HG03469 (cell line): Measurements from ENCODE around the gene HIVEP2.

ENCODE experiments used
- ATAC-seq: cut with Tn5 transposase; IDR thresholded peaks from one replicate; pipeline ENCODE4 v1.9.1; 2021; ENCODE audit warnings: mild to moderate bottlenecking, moderate library complexity, moderate number of reproducible peaks; ENCODE audit not compliant: unreplicated experiment

Gene HIVEP2

GRCh38 chr6:142867988-142868812 is 76.8 kb downstream of the HIVEP2 start:
- no peak for ATAC-seq

- ATAC-seq: no peak
Measured at GRCh38 chr6:142867355-142867801, 77.6 kb downstream of the HIVEP2 start.

- ATAC-seq: no peak
Measured at GRCh38 chr6:142863981-142864380, 81.0 kb downstream of the HIVEP2 start.

GRCh38 chr6:142861711-142862110 is 83.3 kb downstream of the HIVEP2 start:
- ATAC-seq: no peak

GRCh38 chr6:142860498-142860897 is 84.5 kb downstream of the HIVEP2 start:
- no peak for ATAC-seq

GRCh38 chr6:142857796-142858555 is 87.0 kb downstream of the HIVEP2 start:
- no peak for ATAC-seq

GRCh38 chr6:142857233-142857761 is 87.7 kb downstream of the HIVEP2 start:
- peak; percentile 32 for ATAC-seq

- ATAC-seq: peak; percentile 49
Measured at GRCh38 chr6:142856624-142857232, 88.2 kb downstream of the HIVEP2 start.

- ATAC-seq: peak; percentile 24
Measured at GRCh38 chr6:142855893-142856623, 88.9 kb downstream of the HIVEP2 start.

- ATAC-seq: no peak
Measured at GRCh38 chr6:142854589-142855488, 90.1 kb downstream of the HIVEP2 start.

GRCh38 chr6:142853244-142854180 is 91.5 kb downstream of the HIVEP2 start:
- ATAC-seq: no peak

- no peak for ATAC-seq
Measured at GRCh38 chr6:142851601-142852000, 93.4 kb downstream of the HIVEP2 start.

- ATAC-seq: no peak
Measured at GRCh38 chr6:142850679-142851423, 94.1 kb downstream of the HIVEP2 start.

GRCh38 chr6:142848976-142849375 is 96.0 kb downstream of the HIVEP2 start:
- ATAC-seq: no peak

GRCh38 chr6:142848156-142848555 is 96.8 kb downstream of the HIVEP2 start:
- ATAC-seq: no peak

GRCh38 chr6:142846883-142847287 is 98.1 kb downstream of the HIVEP2 start:
- no peak for ATAC-seq

- ATAC-seq: no peak
Measured at GRCh38 chr6:142846459-142846831, 98.5 kb downstream of the HIVEP2 start.
